OCI-M1 (cell line): ENCODE results near the gene CLK2.
"Not testable (repeated sequence)": the region's sequence is repeated elsewhere in the genome, so short reads cannot be mapped to it uniquely, and the experiment has no call there.

Experiments used
- DNase-seq: peaks from one replicate; lab custom pipeline; 2025; lab: John Stamatoyannopoulos, UW

The CLK2 gene

DNA sequence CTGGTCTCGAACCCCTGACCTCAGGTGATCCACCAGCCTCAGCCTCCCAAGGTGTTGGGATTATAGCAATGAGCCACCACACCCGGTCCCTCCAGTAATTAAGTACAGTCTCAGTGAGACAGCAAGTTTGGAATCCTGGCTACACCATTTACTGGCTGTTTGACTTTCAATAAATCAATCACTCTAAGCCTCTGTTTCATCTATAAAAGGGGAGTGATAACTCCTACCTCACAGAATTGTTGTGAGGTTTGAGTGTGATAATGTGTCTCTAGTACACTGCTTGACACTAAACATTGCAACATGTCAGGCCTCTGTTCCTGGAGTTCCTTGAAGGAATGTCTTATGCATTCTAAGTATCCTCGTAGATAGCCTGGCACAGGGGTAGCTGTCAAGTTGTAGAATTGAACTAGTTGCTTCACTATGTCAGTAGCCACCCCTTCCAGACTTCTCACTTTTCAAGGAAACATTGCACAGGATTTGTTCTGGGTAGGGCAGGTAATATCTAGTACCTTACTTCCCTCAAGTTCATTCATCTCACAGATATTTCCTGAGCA, 30.4 kb downstream of the CLK2 start:
- no peak for DNase-seq

DNA sequence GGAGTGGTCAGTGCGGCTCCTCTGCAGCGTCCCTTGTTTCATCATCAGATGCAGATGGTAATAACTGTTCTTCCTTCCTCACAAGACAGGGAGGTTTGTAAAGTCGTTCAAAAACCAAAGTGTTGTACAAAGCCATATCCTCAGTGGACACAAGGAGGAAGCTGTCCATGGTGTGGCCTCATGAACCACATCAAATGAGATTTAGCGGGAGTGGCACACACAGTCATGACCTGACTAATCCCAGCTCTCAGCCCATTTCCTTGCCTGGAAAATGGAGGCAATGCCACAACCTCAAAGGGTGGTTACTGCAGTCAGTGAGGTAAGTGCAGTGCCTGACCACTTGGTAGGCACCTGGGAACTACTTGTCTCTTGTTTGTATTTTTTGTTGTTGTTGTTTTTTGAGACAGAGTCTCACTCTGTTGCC, 31.5 kb downstream of the CLK2 start:
- peak; percentile 76 for DNase-seq

- DNase-seq: peak; percentile 93
Measured at GRCh38 chr1:155241069-155241679, 32.1 kb downstream of the CLK2 start.

DNA sequence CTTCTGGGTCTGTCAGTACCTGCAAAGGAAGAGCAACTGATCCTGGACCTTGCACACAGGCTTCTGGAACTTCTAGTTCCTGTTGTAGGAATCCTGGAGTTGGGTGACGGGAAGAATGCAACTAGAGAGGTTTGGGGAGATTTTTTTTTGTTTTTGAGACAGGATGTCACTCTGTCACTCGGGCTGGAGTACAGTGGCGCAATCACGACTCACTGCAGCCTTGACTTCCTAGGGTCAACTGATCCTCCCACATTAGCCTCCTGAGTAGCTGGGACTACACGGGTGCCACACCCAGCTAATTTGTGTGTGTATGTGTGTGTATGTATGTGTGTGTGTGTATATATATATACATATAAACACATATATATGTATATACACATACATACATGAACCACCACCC, 36.9 kb downstream of the CLK2 start:
- no peak for DNase-seq

- not testable (repeated sequence) for DNase-seq
Measured at GRCh38 chr1:155235375-155235774, 37.9 kb downstream of the CLK2 start.

- DNase-seq: not testable (repeated sequence)
Measured at GRCh38 chr1:155233502-155233901, 39.8 kb downstream of the CLK2 start.

DNA sequence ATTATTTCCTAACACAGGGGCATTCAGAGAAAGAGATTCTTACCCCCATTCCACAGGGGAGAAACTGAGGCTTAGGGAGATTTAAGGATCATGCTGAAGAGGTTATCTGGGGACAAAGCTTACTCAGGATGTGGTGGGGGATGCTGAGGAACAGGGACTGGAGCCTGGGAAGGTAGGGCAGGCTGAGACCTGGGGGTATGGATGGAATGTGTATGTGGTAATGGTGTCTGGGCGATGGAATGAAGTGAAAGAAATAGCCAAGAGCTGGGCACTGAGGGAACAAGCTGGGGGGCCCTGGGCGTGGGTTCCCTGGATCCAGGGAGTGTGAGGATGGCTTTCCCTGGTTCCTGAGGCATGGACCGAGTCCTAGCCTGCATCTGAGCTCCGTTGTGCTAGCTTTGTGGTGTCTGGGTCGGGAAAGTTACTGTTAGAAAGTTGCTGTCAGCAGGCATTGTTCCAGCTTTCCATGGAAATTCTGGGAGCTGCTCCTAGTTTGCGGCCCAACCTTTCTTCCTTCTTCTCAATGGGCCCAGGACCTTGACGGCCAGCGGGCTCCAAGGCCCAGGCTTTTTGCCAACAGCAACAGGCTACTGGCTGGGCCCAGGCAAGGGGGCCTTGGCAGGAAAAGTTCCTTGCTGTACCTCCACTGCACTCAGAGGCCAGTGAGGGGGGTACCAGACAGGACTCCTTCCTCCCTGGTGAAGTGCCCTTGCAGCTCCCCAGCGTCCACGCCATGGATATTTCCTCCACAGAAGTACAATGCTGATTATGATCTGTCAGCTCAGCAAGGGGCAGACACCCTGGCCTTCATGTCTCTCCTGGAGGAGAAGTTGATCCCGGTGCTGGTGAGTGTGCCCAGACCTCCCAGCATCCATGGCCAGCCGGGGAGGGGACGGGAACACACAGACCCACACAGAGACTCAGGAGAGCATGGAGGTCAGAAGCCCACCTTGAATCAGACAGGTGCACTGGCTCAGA, 41.0 kb downstream of the CLK2 start:
- DNase-seq: not testable (repeated sequence)

- not testable (repeated sequence) for DNase-seq
Measured at GRCh38 chr1:155231302-155231701, 42.0 kb downstream of the CLK2 start.

DNA sequence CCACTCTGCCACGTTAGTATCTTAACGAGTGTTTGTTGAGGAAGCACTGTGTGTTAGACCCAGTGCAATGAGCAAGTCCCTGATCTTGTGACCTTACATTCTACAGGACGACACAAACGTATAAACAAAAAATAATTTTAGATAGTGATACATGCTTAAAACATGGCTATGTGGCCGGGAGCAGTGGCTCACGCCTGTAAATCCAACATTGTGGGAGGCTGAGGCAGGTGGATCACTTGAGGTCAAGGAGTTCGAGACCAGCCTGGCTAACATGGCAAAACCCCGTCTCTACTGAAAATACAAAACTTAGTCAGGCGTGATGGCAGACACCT, 45.2 kb downstream of the CLK2 start:
- DNase-seq: no peak

- peak; percentile 100 for DNase-seq
Measured at GRCh38 chr1:155227261-155228095, 45.8 kb downstream of the CLK2 start.

GRCh38 chr1:155226910-155227260, 46.4 kb downstream of the CLK2 start:
- DNase-seq: peak; percentile 95

GRCh38 chr1:155226188-155226909, 47.0 kb downstream of the CLK2 start:
- DNase-seq: peak; percentile 97

- not testable (repeated sequence) for DNase-seq
Measured at GRCh38 chr1:155225404-155225759, 47.9 kb downstream of the CLK2 start.

GRCh38 chr1:155223047-155223446, 50.3 kb downstream of the CLK2 start:
- peak; percentile 65 for DNase-seq

DNA sequence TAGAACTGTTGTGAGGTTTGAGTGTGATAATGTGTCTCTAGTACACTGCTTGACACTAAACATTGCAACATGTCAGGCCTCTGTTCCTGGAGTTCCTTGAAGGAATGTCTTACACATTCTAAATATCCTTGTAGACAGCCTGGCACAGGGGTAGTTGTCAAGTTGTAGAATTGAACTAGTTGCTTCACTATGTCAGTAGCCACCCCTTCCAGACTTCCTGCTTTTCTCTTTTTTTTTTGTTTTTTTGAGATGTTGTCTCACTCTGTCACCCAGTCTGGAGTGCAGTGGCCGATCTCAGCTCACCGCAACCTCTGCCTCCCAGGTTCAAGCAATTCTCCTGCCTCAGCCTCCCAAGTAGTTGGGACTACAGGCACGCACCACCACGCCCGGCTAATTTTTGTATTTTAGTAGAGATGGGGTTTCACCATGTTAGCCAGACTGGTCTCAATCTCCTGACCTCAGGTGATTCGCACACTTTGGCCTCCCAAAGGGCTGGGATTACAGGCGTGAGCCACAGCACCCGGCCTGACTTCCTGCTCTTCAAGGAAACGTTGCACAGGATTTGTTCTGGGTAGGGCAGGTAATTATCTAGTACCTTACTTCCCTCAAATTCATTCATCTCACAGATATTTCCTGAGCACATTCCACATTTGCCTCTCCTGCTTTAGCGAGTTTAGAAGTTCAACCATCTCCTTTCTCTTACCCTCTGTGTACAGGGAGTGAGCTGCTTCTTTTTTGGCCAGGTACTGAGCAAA, 52.9 kb downstream of the CLK2 start:
- DNase-seq: not testable (repeated sequence)

GRCh38 chr1:155219592-155220031, 53.7 kb downstream of the CLK2 start:
- DNase-seq: peak; percentile 76

DNA sequence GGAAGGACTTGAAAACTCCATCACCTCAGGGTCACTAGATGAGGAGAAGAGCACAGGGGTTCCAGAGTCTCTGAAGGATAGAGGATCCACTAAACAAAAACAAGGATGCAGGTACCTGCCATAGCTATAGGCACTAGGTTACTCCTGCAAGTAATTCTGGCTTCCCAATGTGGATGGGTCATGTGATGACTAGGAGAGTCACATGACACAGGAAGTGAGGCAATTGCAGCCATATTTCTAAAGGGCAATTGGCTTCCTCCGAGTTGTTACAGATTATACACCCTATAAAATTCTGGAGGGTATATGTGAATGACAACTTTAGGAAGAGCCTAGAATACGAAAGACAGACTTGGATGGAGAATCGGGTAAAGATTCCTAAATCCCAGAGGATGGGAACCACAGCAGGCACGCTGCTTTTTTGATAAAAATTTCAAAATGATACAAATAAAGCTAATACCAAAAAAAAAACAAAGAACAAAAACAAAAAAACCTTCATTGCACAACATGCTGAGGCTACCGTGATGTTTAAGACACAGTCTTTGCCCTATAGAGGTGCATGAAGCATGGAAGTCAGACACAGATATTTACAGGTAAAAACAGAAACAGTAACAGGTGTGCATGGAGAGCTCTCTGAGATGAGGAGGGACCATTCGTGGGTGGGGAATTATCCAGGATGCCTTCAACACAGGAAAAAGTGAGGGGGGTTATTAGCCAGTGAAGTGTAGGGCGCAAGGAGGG, 54.3 kb downstream of the CLK2 start:
- DNase-seq: peak; percentile 78

- DNase-seq: not testable (repeated sequence)
Measured at GRCh38 chr1:155214702-155215101, 58.6 kb downstream of the CLK2 start.
